ENCODE results near the gene PCOLCE2. TPM values are rescaled to one million over a fixed set of nuclear protein-coding genes. Genes with fewer than 3 reads are reported as not detected.

The PCOLCE2 gene
- total RNA-seq, 1 experiment from 2014 or later = 13.5 TPM

DNA sequence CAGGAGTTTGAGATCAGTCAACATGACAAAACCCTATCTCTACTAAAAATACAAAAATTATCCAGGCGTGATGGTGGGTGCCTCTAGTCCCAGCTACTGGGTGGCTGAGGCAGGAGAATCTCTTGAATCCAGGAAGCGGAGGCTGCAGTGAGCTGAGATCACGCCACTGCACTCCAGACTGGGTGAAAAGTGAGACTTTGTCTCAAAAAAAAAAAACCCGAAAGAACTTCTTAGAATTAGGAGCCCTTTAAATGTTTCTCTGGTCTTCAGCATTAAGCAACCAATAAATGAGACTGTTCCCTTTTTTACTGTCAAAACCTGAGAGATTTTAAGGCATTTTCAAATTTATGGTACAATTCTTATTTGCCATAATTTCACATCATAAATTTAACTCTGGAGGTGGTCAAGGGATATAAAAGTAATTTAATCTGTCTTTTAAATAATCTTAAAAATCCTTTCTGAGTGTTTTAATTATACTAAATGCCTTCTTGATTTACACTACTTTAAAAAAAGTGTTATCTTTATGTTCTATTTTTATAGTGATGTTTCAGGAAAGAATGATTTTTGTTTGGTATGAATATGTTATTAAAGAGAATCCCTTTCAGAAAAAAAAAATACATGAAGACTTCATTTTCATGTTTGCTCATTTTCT is 10.1 kb downstream of the PCOLCE2 start:
- H3K27ac Mint-ChIP-seq = no peak overlapping the region
- no peaks in the 10 kb centered on the region for H3K36me3 Mint-ChIP-seq
- H3K4me3 Mint-ChIP-seq = no peak overlapping the region
- POLR2A ChIA-PET = interaction anchor here (0.5 kb wide), 1 partner anchor 233 kb away, joined by 3 read pairs; no protein-coding TSS in a partner anchor
- H3K9me3 Mint-ChIP-seq = no peaks in the 10 kb centered on the region
- ATAC-seq (no peak), DNase-seq (ENCODE audit: low spot score) (no peak)
- TF ChIP-seq, protein P1, sequence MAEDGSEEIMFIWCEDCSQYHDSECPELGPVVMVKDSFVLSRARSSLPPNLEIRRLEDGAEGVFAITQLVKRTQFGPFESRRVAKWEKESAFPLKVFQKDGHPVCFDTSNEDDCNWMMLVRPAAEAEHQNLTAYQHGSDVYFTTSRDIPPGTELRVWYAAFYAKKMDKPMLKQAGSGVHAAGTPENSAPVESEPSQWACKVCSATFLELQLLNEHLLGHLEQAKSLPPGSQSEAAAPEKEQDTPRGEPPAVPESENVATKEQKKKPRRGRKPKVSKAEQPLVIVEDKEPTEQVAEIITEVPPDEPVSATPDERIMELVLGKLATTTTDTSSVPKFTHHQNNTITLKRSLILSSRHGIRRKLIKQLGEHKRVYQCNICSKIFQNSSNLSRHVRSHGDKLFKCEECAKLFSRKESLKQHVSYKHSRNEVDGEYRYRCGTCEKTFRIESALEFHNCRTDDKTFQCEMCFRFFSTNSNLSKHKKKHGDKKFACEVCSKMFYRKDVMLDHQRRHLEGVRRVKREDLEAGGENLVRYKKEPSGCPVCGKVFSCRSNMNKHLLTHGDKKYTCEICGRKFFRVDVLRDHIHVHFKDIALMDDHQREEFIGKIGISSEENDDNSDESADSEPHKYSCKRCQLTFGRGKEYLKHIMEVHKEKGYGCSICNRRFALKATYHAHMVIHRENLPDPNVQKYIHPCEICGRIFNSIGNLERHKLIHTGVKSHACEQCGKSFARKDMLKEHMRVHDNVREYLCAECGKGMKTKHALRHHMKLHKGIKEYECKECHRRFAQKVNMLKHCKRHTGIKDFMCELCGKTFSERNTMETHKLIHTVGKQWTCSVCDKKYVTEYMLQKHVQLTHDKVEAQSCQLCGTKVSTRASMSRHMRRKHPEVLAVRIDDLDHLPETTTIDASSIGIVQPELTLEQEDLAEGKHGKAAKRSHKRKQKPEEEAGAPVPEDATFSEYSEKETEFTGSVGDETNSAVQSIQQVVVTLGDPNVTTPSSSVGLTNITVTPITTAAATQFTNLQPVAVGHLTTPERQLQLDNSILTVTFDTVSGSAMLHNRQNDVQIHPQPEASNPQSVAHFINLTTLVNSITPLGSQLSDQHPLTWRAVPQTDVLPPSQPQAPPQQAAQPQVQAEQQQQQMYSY (CRISPR knock-in tag; IDR thresholded peaks at IDR 0.05) = no peak
- TF ChIP-seq, protein P2, sequence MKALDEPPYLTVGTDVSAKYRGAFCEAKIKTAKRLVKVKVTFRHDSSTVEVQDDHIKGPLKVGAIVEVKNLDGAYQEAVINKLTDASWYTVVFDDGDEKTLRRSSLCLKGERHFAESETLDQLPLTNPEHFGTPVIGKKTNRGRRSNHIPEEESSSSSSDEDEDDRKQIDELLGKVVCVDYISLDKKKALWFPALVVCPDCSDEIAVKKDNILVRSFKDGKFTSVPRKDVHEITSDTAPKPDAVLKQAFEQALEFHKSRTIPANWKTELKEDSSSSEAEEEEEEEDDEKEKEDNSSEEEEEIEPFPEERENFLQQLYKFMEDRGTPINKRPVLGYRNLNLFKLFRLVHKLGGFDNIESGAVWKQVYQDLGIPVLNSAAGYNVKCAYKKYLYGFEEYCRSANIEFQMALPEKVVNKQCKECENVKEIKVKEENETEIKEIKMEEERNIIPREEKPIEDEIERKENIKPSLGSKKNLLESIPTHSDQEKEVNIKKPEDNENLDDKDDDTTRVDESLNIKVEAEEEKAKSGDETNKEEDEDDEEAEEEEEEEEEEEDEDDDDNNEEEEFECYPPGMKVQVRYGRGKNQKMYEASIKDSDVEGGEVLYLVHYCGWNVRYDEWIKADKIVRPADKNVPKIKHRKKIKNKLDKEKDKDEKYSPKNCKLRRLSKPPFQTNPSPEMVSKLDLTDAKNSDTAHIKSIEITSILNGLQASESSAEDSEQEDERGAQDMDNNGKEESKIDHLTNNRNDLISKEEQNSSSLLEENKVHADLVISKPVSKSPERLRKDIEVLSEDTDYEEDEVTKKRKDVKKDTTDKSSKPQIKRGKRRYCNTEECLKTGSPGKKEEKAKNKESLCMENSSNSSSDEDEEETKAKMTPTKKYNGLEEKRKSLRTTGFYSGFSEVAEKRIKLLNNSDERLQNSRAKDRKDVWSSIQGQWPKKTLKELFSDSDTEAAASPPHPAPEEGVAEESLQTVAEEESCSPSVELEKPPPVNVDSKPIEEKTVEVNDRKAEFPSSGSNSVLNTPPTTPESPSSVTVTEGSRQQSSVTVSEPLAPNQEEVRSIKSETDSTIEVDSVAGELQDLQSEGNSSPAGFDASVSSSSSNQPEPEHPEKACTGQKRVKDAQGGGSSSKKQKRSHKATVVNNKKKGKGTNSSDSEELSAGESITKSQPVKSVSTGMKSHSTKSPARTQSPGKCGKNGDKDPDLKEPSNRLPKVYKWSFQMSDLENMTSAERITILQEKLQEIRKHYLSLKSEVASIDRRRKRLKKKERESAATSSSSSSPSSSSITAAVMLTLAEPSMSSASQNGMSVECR (CRISPR knock-in tag; IDR thresholded peaks at IDR 0.05; ENCODE audit: borderline replicate concordance) = no peak
- TF ChIP-seq ZNF232 (CRISPR knock-in tag; IDR thresholded peaks at IDR 0.05) = no peak
- no peak for TF ChIP-seq NFYB (CRISPR knock-in tag; conservative IDR thresholded peaks at IDR 0.05; ENCODE audit: low read depth)
- no peak for TF ChIP-seq CBFB (CRISPR knock-in tag; IDR thresholded peaks at IDR 0.05; ENCODE audit: low read depth)
- TF ChIP-seq, protein P3, sequence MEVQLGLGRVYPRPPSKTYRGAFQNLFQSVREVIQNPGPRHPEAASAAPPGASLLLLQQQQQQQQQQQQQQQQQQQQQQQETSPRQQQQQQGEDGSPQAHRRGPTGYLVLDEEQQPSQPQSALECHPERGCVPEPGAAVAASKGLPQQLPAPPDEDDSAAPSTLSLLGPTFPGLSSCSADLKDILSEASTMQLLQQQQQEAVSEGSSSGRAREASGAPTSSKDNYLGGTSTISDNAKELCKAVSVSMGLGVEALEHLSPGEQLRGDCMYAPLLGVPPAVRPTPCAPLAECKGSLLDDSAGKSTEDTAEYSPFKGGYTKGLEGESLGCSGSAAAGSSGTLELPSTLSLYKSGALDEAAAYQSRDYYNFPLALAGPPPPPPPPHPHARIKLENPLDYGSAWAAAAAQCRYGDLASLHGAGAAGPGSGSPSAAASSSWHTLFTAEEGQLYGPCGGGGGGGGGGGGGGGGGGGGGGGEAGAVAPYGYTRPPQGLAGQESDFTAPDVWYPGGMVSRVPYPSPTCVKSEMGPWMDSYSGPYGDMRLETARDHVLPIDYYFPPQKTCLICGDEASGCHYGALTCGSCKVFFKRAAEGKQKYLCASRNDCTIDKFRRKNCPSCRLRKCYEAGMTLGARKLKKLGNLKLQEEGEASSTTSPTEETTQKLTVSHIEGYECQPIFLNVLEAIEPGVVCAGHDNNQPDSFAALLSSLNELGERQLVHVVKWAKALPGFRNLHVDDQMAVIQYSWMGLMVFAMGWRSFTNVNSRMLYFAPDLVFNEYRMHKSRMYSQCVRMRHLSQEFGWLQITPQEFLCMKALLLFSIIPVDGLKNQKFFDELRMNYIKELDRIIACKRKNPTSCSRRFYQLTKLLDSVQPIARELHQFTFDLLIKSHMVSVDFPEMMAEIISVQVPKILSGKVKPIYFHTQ (CRISPR knock-in tag; IDR thresholded peaks at IDR 0.05) = no peak
- no peak for TF ChIP-seq TEAD4 (CRISPR knock-in tag; IDR thresholded peaks at IDR 0.05)
- TF ChIP-seq, protein P4, sequence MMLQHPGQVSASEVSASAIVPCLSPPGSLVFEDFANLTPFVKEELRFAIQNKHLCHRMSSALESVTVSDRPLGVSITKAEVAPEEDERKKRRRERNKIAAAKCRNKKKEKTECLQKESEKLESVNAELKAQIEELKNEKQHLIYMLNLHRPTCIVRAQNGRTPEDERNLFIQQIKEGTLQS (CRISPR knock-in tag; conservative IDR thresholded peaks at IDR 0.05) = no peak
- TF ChIP-seq, protein P5, sequence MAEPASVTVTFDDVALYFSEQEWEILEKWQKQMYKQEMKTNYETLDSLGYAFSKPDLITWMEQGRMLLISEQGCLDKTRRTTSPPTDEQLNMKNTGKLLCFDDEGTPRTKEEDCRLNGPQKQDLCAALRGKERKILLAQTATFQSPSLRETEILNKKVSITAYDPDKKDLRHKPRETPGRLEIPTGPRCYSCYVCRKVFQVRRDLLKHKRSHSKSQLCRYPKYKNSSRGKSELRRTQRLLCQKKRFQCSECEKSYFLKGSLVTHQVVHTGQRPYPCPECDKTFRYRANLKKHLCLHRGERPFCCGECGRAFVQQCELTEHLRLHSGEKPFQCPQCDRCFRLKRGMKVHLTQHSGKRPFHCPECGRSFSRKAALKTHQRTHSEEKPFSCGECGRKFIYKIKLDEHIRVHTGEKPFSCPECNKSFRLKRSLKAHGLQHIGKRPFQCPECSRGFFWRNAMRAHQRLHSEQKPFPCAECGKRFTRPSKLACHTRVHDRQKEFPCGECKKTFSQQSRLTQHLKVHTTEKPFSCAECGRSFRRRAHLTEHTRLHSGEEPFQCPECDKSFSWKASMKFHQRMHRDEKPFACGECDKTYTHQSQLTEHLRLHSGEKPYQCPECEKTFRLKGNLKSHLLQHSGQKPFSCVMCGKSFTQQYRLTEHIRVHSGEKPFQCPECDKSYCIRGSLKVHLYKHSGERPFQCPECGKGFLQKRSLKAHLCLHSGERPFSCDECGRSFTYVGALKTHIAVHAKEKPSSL (CRISPR knock-in tag; conservative IDR thresholded peaks at IDR 0.05) = no peak
- no peak for TF ChIP-seq ZNF121 (CRISPR knock-in tag; IDR thresholded peaks at IDR 0.05)
- TF ChIP-seq, protein P6, sequence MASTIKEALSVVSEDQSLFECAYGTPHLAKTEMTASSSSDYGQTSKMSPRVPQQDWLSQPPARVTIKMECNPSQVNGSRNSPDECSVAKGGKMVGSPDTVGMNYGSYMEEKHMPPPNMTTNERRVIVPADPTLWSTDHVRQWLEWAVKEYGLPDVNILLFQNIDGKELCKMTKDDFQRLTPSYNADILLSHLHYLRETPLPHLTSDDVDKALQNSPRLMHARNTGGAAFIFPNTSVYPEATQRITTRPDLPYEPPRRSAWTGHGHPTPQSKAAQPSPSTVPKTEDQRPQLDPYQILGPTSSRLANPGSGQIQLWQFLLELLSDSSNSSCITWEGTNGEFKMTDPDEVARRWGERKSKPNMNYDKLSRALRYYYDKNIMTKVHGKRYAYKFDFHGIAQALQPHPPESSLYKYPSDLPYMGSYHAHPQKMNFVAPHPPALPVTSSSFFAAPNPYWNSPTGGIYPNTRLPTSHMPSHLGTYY (CRISPR knock-in tag; IDR thresholded peaks at IDR 0.05) = no peak
- TF ChIP-seq NFATC4 (CRISPR knock-in tag; IDR thresholded peaks at IDR 0.05) = no peak
- TF ChIP-seq, protein P7, sequence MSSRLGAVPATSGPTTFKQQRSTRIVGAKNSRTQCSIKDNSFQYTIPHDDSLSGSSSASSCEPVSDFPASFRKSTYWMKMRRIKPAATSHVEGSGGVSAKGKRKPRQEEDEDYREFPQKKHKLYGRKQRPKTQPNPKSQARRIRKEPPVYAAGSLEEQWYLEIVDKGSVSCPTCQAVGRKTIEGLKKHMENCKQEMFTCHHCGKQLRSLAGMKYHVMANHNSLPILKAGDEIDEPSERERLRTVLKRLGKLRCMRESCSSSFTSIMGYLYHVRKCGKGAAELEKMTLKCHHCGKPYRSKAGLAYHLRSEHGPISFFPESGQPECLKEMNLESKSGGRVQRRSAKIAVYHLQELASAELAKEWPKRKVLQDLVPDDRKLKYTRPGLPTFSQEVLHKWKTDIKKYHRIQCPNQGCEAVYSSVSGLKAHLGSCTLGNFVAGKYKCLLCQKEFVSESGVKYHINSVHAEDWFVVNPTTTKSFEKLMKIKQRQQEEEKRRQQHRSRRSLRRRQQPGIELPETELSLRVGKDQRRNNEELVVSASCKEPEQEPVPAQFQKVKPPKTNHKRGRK (CRISPR knock-in tag; IDR thresholded peaks at IDR 0.05; ENCODE audit: borderline replicate concordance) = no peak
- TF ChIP-seq MXD4 (CRISPR knock-in tag; IDR thresholded peaks at IDR 0.05; ENCODE audit: borderline replicate concordance) = no peak
- TF ChIP-seq SP1 (CRISPR knock-in tag; conservative IDR thresholded peaks at IDR 0.05) = no peak
- CTCF ChIA-PET = no interaction called here
- H3K4me1 Mint-ChIP-seq = peaks cover 3% of the 10 kb centered on the region; the same call in 1 of the 2 replicates
- H3K27me3 Mint-ChIP-seq (ENCODE audit: low read depth) = no peaks in the 10 kb centered on the region
